CD4-positive, alpha-beta T cell (primary cell): ENCODE measurements around the gene MRPS14. TPM values are rescaled to one million over a fixed set of nuclear protein-coding genes. Genes with fewer than 3 reads are reported as not detected.

Source experiments
- ATAC-seq: fragments of 200-7000 bp; cut with Tn5 transposase; one replicate; pipeline ENCODE4 v1.10.0; 2022; ENCODE audit warnings: mild to moderate bottlenecking; ENCODE audit not compliant: poor library complexity
- CTCF ChIA-PET: fragments of 350-600 bp; sonication (Branson Sonifier 250); formaldehyde crosslinking; loops from one replicate; lab custom pipeline; 2021; ENCODE audit warnings: antibody characterized with exemption, inconsistent platforms; lab: Charles Lee
- POLR2A ChIA-PET: fragments of 350-600 bp; sonication (Branson Sonifier 250); formaldehyde crosslinking; loops from one replicate; lab custom pipeline; 2021; ENCODE audit warnings: antibody characterized with exemption, inconsistent platforms; lab: Charles Lee
- DNase-seq, 14 experiments: peaks; one replicate each; pipeline ENCODE4 v3.0.0-alpha.2; 2013 to 2020; ENCODE audit warnings: mixed read lengths in 2 of 14
- H3K27ac ChIP-seq, 2 donors: one replicate each; pipeline versions ENCODE4 v1.5.1 to v1.7.0; 2013; ENCODE audit warnings: low read length in 2 of 2, low read depth in 1 of 2, mild to moderate bottlenecking in 1 of 2
- H3K27me3 ChIP-seq, 2 experiments: 1 replicate in 1 of 2; 2 replicates in 1 of 2; pipeline versions ENCODE4 v1.6.1 to v1.7.0; 2013; ENCODE audit warnings: low read length in 2 of 2, control low read depth in 1 of 2, mild to moderate bottlenecking in 1 of 2, moderate library complexity in 1 of 2; ENCODE audit not compliant: insufficient read depth in 2 of 2, control insufficient read depth in 1 of 2
- H3K36me3 ChIP-seq: one replicate; pipeline ENCODE4 v1.6.1; 2013; ENCODE audit warnings: low read length, control low read depth; ENCODE audit not compliant: insufficient read depth
- H3K4me1 ChIP-seq: one replicate; pipeline ENCODE4 v1.6.1; 2013; ENCODE audit warnings: low read length, control low read depth; ENCODE audit not compliant: insufficient read depth
- H3K4me3 ChIP-seq: one replicate; pipeline ENCODE4 v1.5.1; 2013; ENCODE audit warnings: mild to moderate bottlenecking, low read length, moderate library complexity
- H3K9me3 ChIP-seq, 2 experiments: 1 replicate in 1 of 2; 2 replicates in 1 of 2; pipeline versions ENCODE4 v1.6.1 to v1.7.0; 2013; ENCODE audit warnings: low read length in 2 of 2, mild to moderate bottlenecking in 2 of 2, control low read depth in 1 of 2, moderate library complexity in 1 of 2; ENCODE audit not compliant: control insufficient read depth in 1 of 2, insufficient read depth in 1 of 2
- H3K27ac Mint-ChIP-seq: one replicate; pipeline ENCODE4 v1.8.0; 2020; ENCODE audit warnings: mixed read lengths
- H3K27me3 Mint-ChIP-seq: one replicate; pipeline ENCODE4 v1.8.0; 2021; ENCODE audit warnings: mixed read lengths
- H3K36me3 Mint-ChIP-seq: one replicate; pipeline ENCODE4 v1.8.0; 2021; ENCODE audit warnings: low read depth, mixed read lengths
- H3K4me1 Mint-ChIP-seq: one replicate; pipeline ENCODE4 v1.8.0; 2021; ENCODE audit warnings: low read depth, mixed read lengths
- H3K4me3 Mint-ChIP-seq: one replicate; pipeline ENCODE4 v1.8.0; 2020; ENCODE audit warnings: mild to moderate bottlenecking, mixed read lengths
- H3K9me3 Mint-ChIP-seq: one replicate; pipeline ENCODE4 v1.8.0; 2020; ENCODE audit warnings: mixed read lengths
- CTCF ChIP-seq: fragments of 200-600 bp; IDR thresholded peaks from one replicate; pipeline ENCODE4 v1.8.0; 2022; ENCODE audit warnings: antibody characterized with exemption, mild to moderate bottlenecking
- intact Hi-C, 2 experiments: fragments of 100-400 bp; cut with DNase I in 1 of 2; cut with micrococcal nuclease in 1 of 2; formaldehyde crosslinking; loops; one replicate each; pipeline versions ENCODE4 v1.15.1 to v1.9.0; 2023 to 2025; cut with DNase I, micrococcal nuclease
- total RNA-seq, 174 experiments: library from RNA in 2 of 174; stranded (reverse) in 2 of 174; gene quantifications; one replicate each; pipeline ENCODE4 v1.2.3 and lab custom pipeline; 2021 to 2026

MRPS14 gene
- total RNA-seq, 2 experiments from 2014 or later = 8.5 to 9.6 TPM

- POLR2A ChIA-PET = interaction anchor here (0.8 to 10.4 kb wide), 11 partner anchors 9 to 1096 kb away, joined by 3 to 338 read pairs (median 9); partner anchors contain the start of genes CACYBP, GAS5, MRPS14 and ZBTB37
- H3K9me3 Mint-ChIP-seq = no peaks in the 10 kb centered on the region
- DNase-seq = peak in 2 of 14 experiments; percentile 50 to 55
Measured at GRCh38 chr1:174963529-174964125, 59.6 kb downstream of the MRPS14 start.

More at GRCh38 chr1:174963529-174964125, 59.6 kb downstream of the MRPS14 start:
- Histone ChIP-seq H3K27ac (peak overlapping the region; percentile 76 to 88), H3K9me3 (no peaks in the 10 kb centered on the region), H3K27me3 (no peaks in the 10 kb centered on the region), H3K4me3 (no peak overlapping the region), H3K4me1 (peaks cover 26% of the 10 kb centered on the region), H3K36me3 (no peaks in the 10 kb centered on the region)
- peaks cover under 1% of the 10 kb centered on the region for H3K36me3 Mint-ChIP-seq
- peak overlapping the region; percentile 54 for H3K4me3 Mint-ChIP-seq
- TF ChIP-seq CTCF = no peak
- intact Hi-C loops = loop anchor here (1.0 to 5.0 kb wide), 2 partner anchors 34 to 36 kb away; partner anchors contain the start of gene CACYBP (in 2 of the 2)
- no peaks in the 10 kb centered on the region for H3K27me3 Mint-ChIP-seq
- peak overlapping the region; percentile 95 for H3K27ac Mint-ChIP-seq
- H3K4me1 Mint-ChIP-seq = peaks cover 48% of the 10 kb centered on the region
- no peak for ATAC-seq
- CTCF ChIA-PET = interaction anchor here (1.0 to 4.5 kb wide), 6 partner anchors 13 to 164 kb away, joined by 3 to 25 read pairs (median 4); no protein-coding TSS in a partner anchor

Other genes with a start within 250 kb of the MRPS14 start
- 100 to 1,000 TPM; 140 to 146 TPM for gene CACYBP, start 23.5 kb downstream of the MRPS14 start, total RNA-seq
- gene TNN, start 44.4 kb upstream of the MRPS14 start, total RNA-seq = not detected
- 10 to 100 TPM; 13.5 to 14.5 TPM for gene KIAA0040, start 169.4 kb upstream of the MRPS14 start, total RNA-seq